ENCODE results near the gene VWC2L. TPM values are rescaled to one million over a fixed set of nuclear protein-coding genes. Genes with fewer than 3 reads are reported as not detected.

VWC2L gene
- total and polyA plus RNA-seq, 2 of the 4 experiments (the other 2 are of a cell fraction): not detected

DNA sequence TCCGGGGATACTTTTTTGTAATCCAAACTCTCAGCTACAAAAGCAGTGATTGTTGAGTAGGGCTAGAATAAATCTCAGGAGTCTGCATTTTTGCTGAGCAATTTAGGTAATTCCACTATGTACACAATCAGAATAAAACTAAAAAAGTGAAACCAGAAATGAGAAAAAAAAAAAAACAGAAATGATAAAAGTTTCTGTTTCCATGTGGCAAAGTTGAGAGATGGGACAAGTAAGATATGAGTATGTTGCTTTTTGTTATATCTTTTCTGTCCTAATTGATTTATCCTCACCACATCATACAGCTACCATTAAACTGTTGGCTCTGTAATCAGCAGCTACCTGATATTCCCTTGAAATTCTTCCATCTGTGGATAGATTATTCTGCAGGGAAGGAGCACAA, 92.7 kb downstream of the VWC2L start:
- H3K56ac ChIP-seq (ENCODE audit: extremely low read depth, insufficient read depth, low read length): no peak overlapping the region
- H2AK5ac ChIP-seq (ENCODE audit: low read depth, low read length): no peak overlapping the region
- no peaks in the 10 kb centered on the region for H4K20me1 ChIP-seq (ENCODE audit: insufficient read depth, low read length)
- ChIA-PET POLR2A (ENCODE audit: unreplicated experiment) (no interaction called here), CTCF (interaction anchor here (0.7 to 1.3 kb wide), 2 partner anchors 28 to 492 kb away, joined by 3 to 4 read pairs; no protein-coding TSS in a partner anchor)
- in situ Hi-C loops (cut with MboI; ENCODE audit: low sequenced_read_pairs): no loop called here
- H2BK20ac ChIP-seq (ENCODE audit: low read depth, low read length): no peak overlapping the region
- no peaks in the 10 kb centered on the region for H3K27me3 ChIP-seq (ENCODE audit: control insufficient read depth, insufficient read depth, low read length)
- peak overlapping the region; percentile 74 for H2BK5ac ChIP-seq (ENCODE audit: low read depth, low read length, poor library complexity, severe bottlenecking)
- no peak overlapping the region for H3K27ac ChIP-seq (ENCODE audit: insufficient read depth, low read length)
- H3K4me1 ChIP-seq (ENCODE audit: control insufficient read depth, insufficient read depth, low read length): peaks cover 5% of the 10 kb centered on the region
- no peak overlapping the region for H3K23ac ChIP-seq (ENCODE audit: low read depth, low read length)
- no peak overlapping the region for H2AK9ac ChIP-seq (replicated peaks; ENCODE audit: low read depth, low read length, poor library complexity)
- no peak for ATAC-seq (ENCODE audit: low read depth)
- intact Hi-C loops (cut with micrococcal nuclease): no loop called here
- no peak overlapping the region for H2AFZ ChIP-seq (replicated peaks; ENCODE audit: low read length, poor library complexity)
- BruUV-seq (replicated peaks): no TSS peak
- H4K8ac ChIP-seq (ENCODE audit: low read depth in 2 of 2, low read length in 2 of 2): no peak overlapping the region
- H3K9me1 ChIP-seq (ENCODE audit: insufficient read depth, low read length): no peaks in the 10 kb centered on the region
- H3K9me3 ChIP-seq (ENCODE audit: control insufficient read depth, insufficient read depth, low read length): no peaks in the 10 kb centered on the region
- H2BK15ac ChIP-seq (ENCODE audit: low read depth, low read length): no peak overlapping the region
- H3K4me2 ChIP-seq (ENCODE audit: low read depth, low read length): no peak overlapping the region; the same call in 1 of the 2 replicates
- no peak overlapping the region for H4K5ac ChIP-seq (ENCODE audit: low read depth, low read length)
- no peak overlapping the region for H3K4ac ChIP-seq (ENCODE audit: low read depth, low read length)
- H3K79me1 ChIP-seq (ENCODE audit: low read depth in 1 of 2, low read length in 2 of 2): no peaks in the 10 kb centered on the region
- dilution Hi-C loops (cut with HindIII; ENCODE audit: low sequenced_read_pairs, unreplicated experiment): no loop called here
- H3K14ac ChIP-seq (replicated peaks; ENCODE audit: low read depth, low read length): no peak overlapping the region
- TF ChIP-seq MAFK (IDR thresholded peaks at IDR 0.05; ENCODE audit: low read depth, low read length): no peak
- TF ChIP-seq, protein P1, sequence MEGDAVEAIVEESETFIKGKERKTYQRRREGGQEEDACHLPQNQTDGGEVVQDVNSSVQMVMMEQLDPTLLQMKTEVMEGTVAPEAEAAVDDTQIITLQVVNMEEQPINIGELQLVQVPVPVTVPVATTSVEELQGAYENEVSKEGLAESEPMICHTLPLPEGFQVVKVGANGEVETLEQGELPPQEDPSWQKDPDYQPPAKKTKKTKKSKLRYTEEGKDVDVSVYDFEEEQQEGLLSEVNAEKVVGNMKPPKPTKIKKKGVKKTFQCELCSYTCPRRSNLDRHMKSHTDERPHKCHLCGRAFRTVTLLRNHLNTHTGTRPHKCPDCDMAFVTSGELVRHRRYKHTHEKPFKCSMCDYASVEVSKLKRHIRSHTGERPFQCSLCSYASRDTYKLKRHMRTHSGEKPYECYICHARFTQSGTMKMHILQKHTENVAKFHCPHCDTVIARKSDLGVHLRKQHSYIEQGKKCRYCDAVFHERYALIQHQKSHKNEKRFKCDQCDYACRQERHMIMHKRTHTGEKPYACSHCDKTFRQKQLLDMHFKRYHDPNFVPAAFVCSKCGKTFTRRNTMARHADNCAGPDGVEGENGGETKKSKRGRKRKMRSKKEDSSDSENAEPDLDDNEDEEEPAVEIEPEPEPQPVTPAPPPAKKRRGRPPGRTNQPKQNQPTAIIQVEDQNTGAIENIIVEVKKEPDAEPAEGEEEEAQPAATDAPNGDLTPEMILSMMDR (conservative IDR thresholded peaks at IDR 0.05; ENCODE audit: low read depth, low read length): no peak
- no peak for TF ChIP-seq MAZ (IDR thresholded peaks at IDR 0.05; ENCODE audit: borderline replicate concordance, low read depth, low read length)
- TF ChIP-seq RCOR1 (IDR thresholded peaks at IDR 0.05; ENCODE audit: insufficient replicate concordance, low read length): no peak
- no peak for TF ChIP-seq RFX5 (IDR thresholded peaks at IDR 0.05; ENCODE audit: low read depth, low read length)
- no peak for TF ChIP-seq BHLHE40 (IDR thresholded peaks at IDR 0.05; ENCODE audit: low read depth, low read length)
- no peak for TF ChIP-seq POLR2A (IDR thresholded peaks at IDR 0.05; ENCODE audit: low read depth, low read length)
- no peak for TF ChIP-seq CEBPB (IDR thresholded peaks at IDR 0.05; ENCODE audit: low read depth, low read length)
- TF ChIP-seq MXI1 (IDR thresholded peaks at IDR 0.05; ENCODE audit: borderline replicate concordance, low read depth, low read length): no peak
- no peak for TF ChIP-seq RAD21 (IDR thresholded peaks at IDR 0.05; ENCODE audit: low read length)
- no peak for TF ChIP-seq FOS (IDR thresholded peaks at IDR 0.05; ENCODE audit: low read depth, low read length)
- TF ChIP-seq, protein P2, sequence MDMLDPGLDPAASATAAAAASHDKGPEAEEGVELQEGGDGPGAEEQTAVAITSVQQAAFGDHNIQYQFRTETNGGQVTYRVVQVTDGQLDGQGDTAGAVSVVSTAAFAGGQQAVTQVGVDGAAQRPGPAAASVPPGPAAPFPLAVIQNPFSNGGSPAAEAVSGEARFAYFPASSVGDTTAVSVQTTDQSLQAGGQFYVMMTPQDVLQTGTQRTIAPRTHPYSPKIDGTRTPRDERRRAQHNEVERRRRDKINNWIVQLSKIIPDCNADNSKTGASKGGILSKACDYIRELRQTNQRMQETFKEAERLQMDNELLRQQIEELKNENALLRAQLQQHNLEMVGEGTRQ (IDR thresholded peaks at IDR 0.05; ENCODE audit: low read depth, low read length): no peak
- TF ChIP-seq SMC3 (IDR thresholded peaks at IDR 0.05; ENCODE audit: low read depth, low read length): no peak
- no peak for TF ChIP-seq CHD1 (IDR thresholded peaks at IDR 0.05; ENCODE audit: low read depth, low read length)
- TF ChIP-seq, protein P3, sequence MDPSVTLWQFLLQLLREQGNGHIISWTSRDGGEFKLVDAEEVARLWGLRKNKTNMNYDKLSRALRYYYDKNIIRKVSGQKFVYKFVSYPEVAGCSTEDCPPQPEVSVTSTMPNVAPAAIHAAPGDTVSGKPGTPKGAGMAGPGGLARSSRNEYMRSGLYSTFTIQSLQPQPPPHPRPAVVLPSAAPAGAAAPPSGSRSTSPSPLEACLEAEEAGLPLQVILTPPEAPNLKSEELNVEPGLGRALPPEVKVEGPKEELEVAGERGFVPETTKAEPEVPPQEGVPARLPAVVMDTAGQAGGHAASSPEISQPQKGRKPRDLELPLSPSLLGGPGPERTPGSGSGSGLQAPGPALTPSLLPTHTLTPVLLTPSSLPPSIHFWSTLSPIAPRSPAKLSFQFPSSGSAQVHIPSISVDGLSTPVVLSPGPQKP (IDR thresholded peaks at IDR 0.05; ENCODE audit: borderline replicate concordance, low read depth, low read length): no peak
- no peak for TF ChIP-seq NFE2L2 (IDR thresholded peaks at IDR 0.05; ENCODE audit: low read depth, low read length)
- H3K36me3 ChIP-seq (ENCODE audit: control insufficient read depth, insufficient read depth, low read length): no peaks in the 10 kb centered on the region
- no peak overlapping the region for H4K91ac ChIP-seq (ENCODE audit: insufficient read depth, low read depth, low read length)
- peak overlapping the region; percentile 70; the same call in 1 of the 2 replicates for H3K18ac ChIP-seq (ENCODE audit: low read depth, low read length)
- no CpG with 5 or more reads among the region's 1 CpG for WGBS, 2 experiments (ENCODE audit: extremely low coverage in 2 of 2, insufficient read length in 1 of 2)
- no peak overlapping the region for H3K9ac ChIP-seq (ENCODE audit: low read depth, low read length)
- DNase-seq: no peak
- no peak overlapping the region; the same call in 1 of the 2 replicates for H2BK120ac ChIP-seq (ENCODE audit: low read depth, low read length)
- H3K4me3 ChIP-seq (ENCODE audit: insufficient read depth, low read depth, low read length): no peak overlapping the region

Data from IMR-90 (cell line).